GM19099 (cell line): ENCODE data around the gene ARHGEF4.

Experiments used
- POLR2A ChIP-seq: IDR thresholded peaks from 3 replicates; pipeline ENCODE4 v1.6.1; 2011; ENCODE audit warnings: low read depth; ENCODE audit not compliant: insufficient read length; ENCODE audit errors: extremely low read depth

Gene ARHGEF4

DNA sequence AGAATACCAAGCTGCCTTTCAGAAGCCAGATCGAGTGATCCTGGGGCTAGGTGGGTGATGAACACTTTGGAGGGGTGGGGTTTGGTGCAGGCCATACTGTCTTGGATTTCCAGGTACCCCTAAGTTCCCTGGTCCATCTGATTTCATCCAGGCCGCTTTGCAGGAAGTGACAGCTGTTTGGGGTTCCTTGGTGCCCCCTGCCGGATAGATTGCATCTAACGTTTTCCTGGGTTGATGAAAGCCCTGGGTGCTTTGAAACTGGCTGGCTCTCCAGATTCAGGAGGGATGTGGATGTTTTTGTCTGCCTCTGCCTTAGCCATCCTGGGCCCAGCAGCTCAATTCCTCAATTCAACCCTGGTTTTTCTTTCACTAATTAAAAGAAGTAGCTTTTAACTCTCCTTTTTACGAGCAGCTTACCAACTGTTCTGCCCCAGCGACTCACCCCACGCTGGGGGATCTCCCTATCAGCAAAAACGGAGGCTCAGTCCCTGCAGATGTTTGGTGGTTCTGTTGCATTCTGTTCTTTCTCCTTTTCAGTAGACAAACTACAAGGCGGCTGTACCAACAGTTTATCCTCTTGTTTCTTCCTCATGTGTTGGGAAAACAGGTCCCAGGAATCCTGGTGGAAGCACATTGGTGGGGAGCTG is 37.1 kb downstream of the ARHGEF4 start:
- no peak for TF ChIP-seq POLR2A

DNA sequence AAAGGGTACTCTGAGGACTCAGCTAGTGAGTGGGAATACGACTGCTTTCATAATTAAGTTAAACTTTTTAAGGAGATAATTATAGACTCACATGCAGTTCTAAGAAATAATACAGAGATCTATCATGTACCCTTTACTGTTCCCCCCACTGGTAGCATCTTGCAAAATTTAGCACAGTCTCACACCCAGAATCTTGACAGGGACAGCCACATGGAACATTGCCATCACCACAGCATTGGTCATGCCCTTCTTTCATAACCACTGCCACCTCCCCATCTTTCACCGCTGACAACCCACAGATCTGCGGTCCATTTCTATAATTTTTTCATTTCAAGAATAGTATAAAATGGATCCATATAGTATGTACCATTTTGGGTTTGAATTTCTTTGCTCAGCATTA is 37.8 kb downstream of the ARHGEF4 start:
- TF ChIP-seq POLR2A: no peak

DNA sequence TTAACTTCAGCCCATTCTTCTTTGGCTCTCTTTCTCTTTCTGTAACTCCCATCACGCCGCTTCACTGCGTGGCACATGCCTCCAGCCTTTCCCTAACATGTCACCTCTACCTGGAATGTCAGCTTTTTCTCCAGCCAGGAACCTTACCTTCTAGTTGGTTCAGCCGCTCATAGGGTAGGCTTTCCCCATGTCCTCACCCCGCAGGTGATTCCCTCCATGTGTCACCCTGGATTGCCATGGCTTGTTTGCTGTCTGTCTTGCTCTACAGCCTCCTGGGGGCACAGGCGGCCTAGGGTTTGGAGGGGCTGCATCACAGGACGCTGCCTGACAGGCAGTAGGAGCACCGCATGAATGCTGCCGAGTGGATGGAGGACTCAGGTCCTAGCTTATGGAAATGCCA is 39.2 kb downstream of the ARHGEF4 start:
- no peak for TF ChIP-seq POLR2A

DNA sequence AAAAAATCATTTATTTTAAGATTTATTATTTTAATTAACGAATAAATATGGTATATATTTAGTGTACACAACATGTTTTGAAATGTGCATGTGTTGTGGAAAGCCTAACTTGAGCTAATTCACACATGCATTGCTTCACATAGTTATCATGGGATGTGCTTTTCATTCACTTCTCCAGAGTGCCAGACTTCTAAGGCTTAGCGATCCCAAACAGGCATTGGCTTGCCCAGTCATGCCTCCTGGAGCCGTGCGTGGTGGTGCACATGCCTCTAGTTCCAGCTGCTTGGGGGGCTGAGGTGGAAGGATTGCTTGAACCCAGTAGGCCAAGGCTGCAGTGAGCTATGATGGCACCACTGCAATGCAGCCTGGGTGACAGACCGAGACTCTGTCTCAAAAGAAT is 40.5 kb downstream of the ARHGEF4 start:
- no peak for TF ChIP-seq POLR2A

DNA sequence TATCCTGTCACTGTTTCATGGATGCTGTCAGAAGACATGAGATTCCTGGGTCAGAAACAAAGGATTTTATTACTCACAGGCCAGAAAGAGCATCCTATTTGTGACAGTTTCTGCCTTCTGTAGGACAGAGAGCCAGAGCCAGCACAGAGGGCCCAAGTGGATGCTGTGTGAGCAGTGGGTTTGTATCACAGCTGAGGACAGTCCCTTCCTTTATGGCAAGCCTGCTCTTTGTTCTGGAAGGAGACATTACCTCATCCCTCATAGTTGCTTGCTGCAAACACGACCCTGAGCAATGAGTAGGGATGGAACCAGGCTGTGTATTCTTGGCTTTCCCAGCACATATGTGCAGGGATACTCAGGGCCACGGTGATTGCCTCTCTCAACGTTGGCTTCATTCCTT is 41.6 kb downstream of the ARHGEF4 start:
- no peak for TF ChIP-seq POLR2A

DNA sequence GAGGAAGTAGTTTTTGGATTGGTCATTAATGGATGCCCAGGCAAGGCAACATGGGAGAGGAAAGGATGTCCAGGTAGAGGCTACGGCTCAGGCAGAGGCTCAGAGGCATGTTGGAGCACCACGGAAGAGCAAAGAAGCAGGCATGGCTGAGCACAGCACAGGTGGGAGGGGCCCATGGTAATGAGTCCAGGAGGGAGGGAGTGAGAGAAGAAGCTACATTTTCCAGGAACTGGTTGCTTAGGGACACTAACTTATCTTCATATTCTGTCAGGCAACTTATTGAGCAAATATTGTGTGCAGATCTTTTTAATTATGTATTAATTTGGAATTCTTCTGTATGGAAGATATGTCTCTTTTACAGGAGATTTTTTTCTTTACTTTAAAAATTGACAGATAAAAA is 42.2 kb downstream of the ARHGEF4 start:
- TF ChIP-seq POLR2A: no peak

DNA sequence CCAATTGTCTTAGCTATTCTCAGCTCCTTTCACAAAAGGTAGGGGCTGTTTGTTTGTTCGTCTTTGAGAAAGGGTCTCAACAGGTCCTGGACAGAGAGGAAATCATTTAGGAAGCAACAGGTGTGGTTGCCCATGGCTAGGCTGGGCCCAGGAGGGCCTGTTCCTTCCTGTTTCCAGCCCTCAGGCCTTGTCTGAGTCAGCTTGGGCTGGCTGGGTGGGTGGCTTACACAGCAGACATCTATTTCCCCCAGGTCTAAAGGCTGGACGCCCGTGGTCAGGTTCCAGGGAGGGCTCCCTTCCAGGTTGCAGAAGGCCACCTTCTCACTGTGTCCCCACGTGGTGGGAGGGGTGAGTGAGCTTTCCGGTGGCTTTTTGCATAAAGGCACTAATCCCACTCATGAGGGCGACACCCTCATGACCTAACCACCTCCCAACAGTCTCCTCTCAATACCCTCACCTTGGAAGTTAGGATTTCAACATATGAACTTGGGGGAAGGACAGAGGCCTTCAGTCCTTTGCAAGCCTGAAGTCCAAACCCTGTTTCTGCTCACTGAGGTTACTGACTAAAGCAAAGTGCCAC is 45.5 kb downstream of the ARHGEF4 start:
- no peak for TF ChIP-seq POLR2A

DNA sequence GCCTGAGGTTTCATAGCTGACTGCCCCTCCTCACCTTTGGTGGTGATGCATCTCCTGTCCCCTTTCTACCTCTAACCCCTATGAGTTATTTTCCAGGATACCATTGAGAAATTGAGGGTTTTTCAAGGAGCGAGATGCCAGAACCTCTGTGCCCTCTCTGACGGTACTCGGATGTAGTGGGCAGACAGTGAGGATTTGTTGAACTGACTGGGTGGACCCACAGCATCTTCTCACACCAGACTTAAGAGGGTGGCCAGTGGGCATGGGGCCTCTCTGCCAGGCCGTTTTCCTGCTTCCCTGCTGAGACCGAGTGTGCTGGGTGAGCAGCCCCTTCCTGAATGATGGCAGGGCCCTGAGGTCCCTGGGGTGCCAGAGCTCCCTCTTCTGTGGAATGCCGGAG is 46.3 kb downstream of the ARHGEF4 start:
- no peak for TF ChIP-seq POLR2A

DNA sequence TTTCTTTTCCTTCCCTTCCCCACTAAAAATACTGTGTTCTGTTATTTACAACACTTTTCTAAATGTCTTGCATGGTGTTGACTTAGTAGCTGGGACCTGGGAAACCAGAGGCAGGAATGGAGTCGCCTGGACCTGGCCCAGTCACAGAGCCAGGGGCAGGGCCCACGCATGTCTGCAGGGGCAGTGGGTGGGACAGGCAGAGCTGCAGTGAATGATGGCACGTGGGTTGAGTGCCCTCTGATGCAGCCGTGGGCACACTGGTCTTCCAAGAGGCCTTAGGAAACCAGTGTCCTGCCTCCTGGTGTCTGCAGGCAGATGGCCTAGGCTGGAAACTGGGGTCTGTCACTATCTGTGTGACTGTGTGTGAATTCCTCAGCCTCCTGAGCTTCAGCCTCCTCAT is 46.8 kb downstream of the ARHGEF4 start:
- no peak for TF ChIP-seq POLR2A

DNA sequence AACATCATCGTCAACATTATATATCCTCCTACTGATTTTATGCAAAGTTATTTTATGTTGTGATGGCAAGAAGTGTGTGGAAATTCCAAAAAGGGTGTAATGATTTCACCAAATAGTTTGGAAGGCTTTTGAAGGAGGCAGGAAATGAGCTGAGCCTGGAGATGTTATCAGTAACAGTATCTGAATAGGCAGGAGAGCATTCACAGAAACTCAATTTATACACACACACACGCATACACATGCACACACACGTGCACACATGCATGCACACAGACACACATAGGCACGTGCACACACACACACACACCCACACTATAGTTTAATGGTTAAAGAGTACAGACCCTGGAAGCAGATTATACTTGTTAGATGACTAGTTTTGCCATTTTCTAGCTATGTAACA is 47.3 kb downstream of the ARHGEF4 start:
- no peak for TF ChIP-seq POLR2A

DNA sequence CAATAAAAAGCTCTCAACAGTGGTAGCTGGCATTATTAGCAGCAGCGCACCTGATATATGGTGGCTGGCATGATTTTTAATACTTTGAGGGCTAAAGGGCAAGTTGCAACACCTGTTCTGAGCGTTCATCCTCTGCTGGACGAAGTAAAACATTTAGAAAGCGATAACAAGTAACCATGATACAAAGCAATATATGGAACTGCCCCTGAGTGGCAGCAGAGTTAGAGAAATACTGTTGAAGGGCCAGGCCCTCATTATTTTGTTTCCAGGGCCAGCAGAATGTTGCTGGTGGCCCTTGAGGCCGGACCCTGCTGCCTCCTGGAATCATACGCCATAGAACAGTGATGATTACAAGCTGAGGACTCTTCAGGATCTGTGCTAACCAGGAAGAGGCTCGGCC is 47.8 kb downstream of the ARHGEF4 start:
- no peak for TF ChIP-seq POLR2A

DNA sequence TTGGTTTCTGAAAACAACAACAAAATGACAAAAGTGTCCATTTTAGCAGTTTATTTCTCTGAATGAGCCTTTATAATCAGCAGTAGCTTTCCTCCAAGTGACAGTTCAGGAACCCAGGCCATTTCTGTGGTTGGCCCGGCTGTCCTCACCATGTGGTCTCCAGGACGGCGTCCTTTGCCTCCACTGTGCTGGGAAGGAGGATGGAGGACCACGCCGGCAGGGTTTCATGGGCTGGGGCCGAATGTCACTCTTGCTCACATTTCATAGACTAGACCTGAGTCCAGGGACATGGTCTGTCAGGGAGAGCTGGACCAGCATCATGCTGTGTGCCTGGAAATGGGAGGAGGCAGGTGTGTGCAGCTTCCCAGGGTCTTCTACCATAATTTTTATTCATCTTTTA is 50.9 kb downstream of the ARHGEF4 start:
- TF ChIP-seq POLR2A: no peak

DNA sequence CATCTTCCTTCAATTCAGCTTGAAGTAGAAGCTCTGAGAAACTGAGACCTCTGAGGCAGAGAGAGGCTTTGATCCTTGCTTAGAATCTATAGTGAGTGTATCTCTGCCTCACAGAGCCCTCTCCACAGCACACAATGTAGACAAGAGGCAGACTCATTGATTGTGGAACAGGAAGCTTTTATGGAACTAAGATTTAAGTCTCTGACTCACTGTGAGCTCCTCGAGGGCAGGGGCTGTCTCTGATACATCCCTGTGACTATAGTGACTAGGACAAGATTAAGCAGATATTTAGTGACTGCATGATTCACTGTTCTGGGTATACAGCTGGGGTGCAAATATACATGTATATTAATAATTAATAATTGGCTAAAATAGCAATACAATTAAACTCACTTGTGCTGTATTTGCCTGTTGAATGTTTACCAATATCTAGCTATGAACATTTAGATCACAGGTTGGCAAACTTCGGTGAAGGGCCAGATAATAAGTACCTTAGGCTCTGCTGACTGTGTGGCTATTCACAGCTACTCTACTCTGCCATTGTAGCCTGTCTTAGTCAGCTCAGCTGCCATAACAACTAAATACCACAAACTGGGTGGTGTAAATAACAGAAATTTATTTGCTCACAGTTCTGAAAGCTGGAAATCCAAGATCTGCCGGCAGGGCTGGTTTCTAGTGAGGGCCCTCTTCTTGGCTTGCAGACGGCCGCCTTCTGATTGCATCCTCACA is 54.4 kb downstream of the ARHGEF4 start:
- TF ChIP-seq POLR2A: no peak

DNA sequence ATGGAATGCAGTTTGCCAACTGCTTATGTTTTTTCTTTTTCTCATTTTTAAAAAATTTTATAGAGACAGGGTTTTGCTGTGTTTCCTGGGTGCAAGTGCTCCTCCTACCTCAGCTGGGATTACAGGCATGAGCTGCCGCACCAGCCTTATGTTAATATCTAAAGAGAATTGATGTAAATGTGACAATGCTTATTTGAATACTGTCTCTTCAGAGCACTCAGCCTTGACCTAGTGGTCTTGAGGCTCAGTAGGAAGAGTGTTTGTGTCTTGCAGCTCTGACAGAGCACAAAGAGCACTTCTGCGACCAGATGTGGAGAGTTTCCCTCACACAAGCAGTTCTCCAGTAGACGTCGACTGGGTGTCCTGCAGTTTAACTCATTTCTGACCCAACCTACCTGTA is 55.3 kb downstream of the ARHGEF4 start:
- no peak for TF ChIP-seq POLR2A

DNA sequence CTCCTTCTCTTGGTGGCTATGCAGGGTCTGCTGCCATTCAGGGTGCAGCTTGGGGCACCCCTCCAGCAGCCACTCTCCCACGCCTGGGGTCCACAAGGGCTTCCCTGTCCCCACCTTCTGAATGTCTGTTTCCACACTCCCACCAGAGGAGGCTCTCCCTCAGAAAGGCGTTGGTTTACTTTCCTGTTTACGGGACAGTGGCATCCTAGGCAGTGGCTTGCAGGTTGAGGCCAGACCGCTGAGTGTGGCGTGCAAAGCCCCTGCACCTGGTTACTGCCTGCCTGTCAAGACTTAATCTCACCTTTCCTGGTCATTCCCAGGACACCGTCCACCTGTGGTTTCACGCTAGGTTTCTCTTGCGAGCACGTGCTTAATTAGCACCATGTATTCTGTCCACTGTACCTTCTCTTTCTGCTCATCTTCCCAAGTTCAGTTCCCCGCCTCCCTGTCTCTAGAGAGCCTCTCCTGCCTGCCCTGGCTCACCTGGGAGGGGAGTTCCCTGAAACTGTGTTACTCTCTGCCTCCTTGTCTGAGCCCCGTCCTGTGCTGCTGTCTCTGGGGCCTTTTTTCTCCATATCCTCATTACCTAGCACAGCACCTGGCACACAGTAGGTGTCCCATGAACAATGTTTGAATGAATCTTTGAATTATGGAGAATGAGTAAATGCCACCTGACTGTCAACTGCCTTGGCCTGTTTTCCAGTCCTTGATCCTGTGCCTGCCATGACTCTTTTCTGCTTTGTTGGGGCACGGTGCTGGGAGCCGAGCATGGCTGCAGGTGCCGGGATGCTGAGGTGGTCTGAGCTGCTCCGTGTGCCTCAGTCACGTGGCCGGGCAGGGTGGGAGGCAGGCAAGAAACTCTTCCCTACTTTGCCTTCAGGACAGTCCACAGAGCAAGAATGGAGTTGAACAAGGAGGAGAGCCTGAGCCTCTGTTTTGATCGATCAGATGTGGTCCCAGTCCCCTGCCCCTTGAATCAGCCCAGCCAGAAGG is 56.4 kb downstream of the ARHGEF4 start:
- TF ChIP-seq POLR2A: no peak
